HG03108 (cell line): Measurements from ENCODE around the gene CENPP.
A peak's percentile ranks its signal among the peaks of the same experiment; 100 is the strongest.

ENCODE experiments used
- ATAC-seq: cut with Tn5 transposase; IDR thresholded peaks from one replicate; pipeline ENCODE4 v1.9.1; 2021; ENCODE audit warnings: moderate library complexity; ENCODE audit not compliant: unreplicated experiment

The CENPP gene

DNA sequence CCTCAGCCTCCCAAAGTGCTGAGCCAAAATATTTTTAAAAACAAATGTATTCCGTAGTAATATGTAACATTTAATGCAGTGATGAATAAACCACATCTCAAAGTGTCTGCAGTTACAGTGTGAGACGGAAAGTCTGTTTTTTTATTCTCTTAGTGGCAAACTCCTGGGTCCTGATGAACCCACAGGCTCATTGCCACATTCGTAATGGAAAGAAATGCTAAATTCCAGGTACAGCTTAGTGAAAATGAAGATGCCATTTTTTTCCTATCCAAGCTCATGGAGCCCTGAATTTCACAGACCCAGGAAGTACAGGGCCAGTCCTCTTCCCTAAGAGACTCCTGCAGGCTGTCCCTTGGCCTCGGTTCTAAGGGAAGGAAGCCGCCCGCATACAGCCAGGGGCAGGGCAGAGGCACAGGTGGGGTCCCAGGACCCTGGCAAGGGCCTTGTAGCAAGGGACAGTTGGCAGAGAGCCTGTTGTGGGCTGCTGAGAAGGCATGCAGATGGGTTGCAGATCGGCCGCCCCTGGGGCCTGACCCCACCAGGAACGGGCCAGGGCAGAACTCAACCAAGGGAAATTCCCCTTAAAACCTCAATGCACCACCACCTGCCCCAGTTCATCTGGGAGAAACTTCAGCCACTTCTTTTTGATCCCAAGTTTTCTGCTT lies 308.0 kb downstream of the CENPP start:
- no peak for ATAC-seq

- ATAC-seq = peak; percentile 54
Measured at GRCh38 chr9:92634712-92635605, 309.2 kb downstream of the CENPP start.

DNA sequence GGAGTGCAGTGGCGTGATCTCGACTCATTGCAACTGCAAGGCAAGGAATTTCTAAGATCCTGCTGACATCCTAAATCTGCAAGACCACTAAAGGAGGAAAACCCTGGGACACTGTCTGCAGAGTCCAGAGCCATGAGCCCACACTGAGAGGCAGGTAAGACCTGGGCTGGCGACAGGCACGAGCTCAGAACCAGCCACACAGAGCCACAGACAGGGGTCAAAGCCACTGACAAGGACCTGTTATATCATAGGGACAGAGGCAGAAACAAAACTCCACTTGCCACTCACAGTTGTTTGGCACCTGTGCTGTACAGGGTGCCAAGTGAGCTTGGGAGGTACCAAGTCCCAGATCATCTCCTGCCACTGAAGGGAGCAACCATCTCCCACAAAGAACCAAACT lies 310.0 kb downstream of the CENPP start:
- no peak for ATAC-seq

GRCh38 chr9:92636627-92637026 lies 310.9 kb downstream of the CENPP start:
- ATAC-seq = no peak

DNA sequence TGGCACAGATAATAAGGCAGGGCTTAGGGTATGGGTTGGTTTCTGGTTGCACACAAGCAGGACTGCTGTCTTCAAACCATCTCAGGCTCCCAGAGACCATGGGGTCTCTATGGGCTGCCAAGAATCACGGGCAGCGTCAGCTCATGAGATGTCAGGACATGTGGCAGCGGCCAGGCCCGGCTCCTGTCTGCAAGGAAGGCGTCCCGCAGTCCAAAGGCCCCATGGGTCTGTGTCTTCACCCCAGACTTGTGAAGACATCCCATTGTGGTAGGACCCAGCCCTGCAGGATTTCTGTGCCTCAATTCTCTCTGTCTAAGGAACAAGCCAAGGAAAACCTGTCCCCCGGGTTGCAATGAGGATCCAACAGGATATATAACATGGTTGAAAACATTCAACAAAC lies 311.6 kb downstream of the CENPP start:
- no peak for ATAC-seq

DNA sequence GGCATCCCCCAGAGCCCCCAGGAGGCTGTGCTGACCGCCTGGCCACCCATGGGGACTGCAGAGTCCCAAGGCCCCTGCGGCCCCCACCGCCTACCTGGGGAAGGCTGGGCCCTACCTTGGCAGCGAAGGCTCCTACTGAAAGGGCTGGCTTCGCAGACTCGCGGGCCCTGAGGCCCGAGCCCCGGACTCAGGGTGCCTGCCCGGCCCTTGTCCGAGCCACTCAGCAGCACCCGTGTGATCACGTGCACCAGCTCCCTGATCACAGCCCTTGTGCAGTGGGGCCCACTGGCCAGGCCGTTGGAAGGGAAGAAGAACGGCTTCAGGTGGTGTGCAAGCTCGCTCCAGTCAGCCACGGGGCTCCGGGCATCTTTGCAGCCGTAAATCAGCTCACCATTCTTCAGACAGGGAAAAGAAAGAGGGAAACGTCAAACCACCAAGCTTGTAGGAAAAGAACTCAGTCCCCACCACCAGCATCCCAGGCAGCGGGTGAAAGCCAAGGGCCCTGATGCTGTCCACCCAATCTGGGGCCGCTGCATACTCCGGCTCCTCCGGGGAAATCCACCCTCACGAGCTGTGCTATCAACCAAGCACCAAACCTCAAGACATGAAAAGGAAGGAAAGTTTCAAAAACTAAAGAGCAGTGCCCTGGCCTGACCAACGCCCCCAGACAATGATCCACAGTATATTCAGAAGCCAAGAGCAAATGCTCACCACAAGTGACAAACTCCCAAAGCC lies 312.3 kb downstream of the CENPP start:
- no peak for ATAC-seq

DNA sequence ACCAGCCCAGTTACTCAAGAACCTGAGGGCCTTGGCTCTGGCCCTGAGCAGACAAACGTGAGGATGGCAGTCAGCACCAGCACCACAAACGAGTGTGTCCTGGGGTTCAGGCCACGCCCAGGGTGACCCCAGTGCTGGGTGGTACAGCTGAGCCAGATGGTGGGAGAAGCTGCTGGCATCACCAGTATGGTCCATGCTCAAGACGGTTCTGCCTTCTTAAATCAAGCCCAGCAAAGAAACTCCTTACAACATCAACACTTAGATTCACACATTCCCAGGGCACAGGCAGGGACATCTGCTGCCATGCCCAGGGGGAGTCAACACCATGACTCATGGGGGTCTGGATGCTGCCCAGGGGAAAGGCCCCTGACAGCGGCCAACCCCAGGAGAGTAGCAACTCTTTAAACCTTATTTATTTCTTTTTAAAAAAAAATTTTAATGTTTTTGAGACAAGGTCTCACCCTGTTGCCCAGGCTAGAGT lies 312.9 kb downstream of the CENPP start:
- ATAC-seq = no peak

DNA sequence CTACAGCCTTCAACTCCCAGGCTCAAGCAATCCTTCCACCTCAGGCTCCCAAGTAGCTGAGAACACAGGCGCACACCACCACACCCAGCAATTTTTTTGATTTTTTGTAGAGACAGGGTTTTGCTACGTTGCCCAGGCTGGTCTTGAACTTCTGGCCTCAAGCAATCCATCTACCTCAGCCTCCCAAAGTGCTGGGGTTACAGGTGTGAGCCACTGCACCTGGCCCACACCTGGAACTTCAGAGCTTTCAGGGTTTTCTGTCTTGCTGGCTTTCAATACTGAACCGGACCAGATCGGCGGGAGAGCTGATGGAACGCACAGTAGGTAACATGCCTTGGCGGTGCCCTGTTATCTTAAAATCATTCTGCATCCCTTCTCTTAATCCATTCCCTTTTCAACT lies 313.4 kb downstream of the CENPP start:
- ATAC-seq = no peak

DNA sequence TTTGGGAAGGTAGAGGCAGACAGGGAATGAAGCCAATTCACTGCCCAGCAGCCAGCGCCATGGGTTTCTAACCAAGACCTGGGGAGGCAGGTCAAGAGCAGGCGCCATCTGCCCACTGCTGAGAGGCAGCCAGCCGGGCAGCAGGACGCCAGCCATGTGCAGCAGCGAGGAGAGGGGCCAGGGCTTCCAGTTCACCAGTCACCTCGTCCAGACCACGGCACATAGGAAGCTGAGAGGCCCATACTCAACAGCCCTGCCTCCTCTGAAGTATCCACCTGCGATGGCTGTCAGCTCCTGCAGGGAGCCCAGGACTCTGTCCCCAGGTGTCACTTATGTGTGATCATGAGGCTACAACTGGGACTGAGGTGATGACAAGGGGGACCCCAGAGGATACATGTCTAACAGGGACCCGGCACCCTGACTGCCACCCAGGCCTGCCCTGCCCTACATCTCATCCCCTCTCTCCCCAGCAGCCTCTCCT lies 314.1 kb downstream of the CENPP start:
- no peak for ATAC-seq

DNA sequence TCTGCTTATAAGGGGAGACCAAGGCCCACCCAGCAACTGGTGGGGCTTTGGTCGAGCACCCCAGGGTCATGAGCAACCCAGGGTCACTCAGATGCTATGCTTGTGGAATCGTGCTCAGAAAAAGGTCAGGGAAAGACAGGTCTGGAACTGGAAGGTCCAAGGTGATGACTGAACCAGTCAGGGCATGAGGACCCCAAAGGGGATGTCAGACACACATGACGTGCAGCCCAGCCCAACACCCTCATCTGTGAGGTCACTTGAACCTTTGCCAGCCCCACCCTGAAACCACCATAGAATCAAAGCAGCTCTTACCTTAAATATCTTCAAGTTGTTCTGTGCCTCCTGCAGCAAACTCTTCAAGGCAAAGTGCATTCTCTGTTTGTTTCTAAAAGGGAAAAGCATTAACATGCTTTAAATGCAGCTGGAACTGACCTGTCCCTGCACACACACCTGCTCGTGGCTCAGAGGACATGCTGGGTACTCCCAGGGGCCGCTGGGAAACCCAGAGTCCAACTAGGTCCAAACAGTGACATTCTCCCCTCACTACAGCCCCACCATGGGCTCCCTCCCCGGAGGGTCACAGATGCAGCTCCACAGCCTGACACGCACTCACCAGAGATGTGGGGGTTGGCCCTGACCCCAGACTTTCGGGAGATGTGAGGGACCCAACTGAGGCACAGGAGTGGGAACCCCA lies 314.8 kb downstream of the CENPP start:
- no peak for ATAC-seq

DNA sequence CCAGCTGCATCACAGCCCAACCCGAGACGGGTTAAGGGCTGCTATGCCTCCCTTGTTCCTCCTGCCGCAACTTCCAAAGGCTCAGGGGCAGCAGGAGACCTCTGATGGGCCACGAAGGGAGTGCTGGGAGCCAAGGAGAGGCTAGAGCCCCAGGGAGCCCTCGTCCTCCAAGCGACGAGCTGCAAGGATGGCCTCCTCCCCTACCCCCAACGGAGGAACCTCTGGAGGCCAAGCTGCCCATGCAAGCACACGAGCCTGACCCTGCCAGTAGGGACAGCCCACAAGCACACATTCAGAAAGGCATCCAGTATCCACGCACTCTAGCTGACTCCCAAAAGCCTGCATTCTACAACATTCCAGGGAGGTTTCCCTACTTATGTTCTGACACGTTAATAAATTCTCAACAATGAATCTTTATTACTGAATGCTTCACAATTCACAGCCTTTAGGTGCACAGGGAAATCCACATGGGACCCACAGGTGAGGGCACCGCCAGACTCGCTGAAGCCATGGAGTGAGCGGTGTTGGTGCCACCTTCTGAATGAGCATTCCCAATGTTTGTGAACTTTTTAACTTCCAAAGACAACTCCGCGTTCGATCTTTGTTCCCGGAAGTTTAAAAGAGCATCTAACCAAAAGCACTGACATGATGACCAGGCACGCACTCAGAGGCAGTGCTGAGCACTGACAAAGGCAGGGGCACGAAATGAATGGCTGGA lies 315.5 kb downstream of the CENPP start:
- ATAC-seq = no peak

DNA sequence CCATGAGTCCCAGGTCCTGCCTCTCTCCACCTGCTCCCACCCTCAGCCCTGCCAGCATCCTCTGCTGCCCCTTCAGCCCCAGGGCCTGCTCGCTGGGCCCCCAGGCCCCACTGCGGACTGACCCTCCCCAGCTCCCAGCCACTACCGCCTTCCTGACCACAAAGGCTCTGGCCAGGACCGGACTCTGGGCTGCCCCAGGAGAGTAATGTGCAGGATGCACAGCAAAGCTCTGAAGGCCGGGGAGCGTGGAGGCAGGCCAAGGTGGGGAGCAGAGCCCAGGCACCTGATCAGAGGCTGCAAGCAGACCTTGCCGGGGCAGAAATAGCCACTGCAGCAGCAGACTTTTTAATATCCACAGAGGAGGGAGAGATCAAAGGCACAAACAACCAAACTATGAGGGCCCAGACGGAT lies 316.3 kb downstream of the CENPP start:
- ATAC-seq = no peak

GRCh38 chr9:92642564-92642963 lies 316.8 kb downstream of the CENPP start:
- no peak for ATAC-seq

DNA sequence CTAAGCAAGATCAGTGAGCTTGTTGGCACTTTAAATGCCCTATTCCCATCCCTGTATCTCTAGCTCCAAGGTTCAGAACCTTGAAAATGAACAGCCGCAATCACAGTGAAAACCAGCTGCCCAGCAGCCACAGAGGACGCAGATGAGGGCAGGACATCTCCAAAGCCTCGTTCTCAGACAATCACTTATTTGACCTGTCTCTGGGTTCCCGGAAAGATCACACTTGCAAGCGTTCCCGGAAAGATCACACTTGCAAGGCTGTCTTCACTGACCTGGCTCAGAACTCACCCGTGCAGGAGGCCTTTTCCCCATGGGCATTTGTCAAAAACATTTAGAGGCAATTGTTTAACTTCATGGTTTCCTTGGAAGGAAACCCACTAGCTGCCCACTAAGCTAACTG lies 318.5 kb downstream of the CENPP start:
- no peak for ATAC-seq

DNA sequence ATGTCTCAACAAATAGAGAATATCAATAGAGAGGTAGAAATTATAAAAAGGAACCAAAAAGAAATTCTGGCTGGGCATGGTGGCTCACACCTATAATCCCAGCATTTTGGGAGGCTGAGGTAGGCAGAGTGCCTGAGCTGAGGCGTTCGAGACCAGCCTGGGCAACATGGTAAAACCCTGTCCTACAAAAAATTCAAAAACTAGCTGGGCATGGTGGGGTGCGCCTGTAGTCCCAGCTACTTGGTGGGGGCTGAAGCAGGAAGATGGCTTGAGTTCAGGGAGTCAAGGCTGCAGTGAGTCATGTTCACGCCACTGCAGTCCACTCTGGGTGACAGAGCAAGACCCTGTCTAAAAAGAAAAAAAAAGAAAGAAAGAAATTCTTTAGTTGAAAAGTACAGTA lies 319.3 kb downstream of the CENPP start:
- ATAC-seq = no peak

GRCh38 chr9:92647671-92648473 lies 322.1 kb downstream of the CENPP start:
- ATAC-seq = no peak

GRCh38 chr9:92648474-92648971 lies 322.8 kb downstream of the CENPP start:
- no peak for ATAC-seq

GRCh38 chr9:92649007-92649406 lies 323.3 kb downstream of the CENPP start:
- no peak for ATAC-seq

DNA sequence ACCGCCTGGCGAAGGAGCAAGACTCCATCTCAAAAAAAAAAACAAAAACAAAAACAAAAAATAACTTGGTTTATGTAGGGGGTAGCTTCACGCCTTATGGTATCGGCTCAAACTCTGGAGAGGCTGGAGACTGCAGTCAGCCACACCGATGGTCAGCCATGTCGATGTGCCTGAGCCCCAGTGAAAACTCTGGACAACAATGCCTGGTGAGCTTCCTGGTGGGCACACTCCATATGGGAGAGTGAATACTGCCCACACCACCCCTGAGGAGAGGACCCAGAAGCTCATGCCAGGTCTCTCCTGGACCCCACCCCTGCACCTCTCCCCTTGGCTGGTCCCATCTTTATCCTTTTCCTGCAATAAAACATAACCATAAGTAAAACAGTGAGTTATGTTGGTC lies 324.5 kb downstream of the CENPP start:
- ATAC-seq = no peak
